AG04449 (cell line): ENCODE results near the gene PRKCE.

Source experiments
- CTCF ChIA-PET: fragments of 350-600 bp; formaldehyde crosslinking; extraction: SDS; loops from one replicate; lab custom pipeline; 2021; ENCODE audit warnings: antibody characterized with exemption; lab: Yijun Ruan, JAX
- POLR2A ChIA-PET: fragments of 400-600, 350-600 bp; formaldehyde crosslinking; extraction: SDS; loops from one replicate; lab custom pipeline; 2020; ENCODE audit warnings: antibody characterized with exemption, inconsistent platforms; lab: Yijun Ruan, JAX
- DNase-seq: peaks from one replicate; pipeline ENCODE4 v3.0.0-alpha.2; 2010; ENCODE audit warnings: low read depth, low spot score
- H3K4me3 ChIP-seq: 2 replicates; pipeline ENCODE4 v1.5.1; 2011; ENCODE audit warnings: low read depth, mild to moderate bottlenecking, control low read depth, low read length
- CTCF ChIP-seq: IDR thresholded peaks from one replicate; pipeline ENCODE4 v1.5.1; 2011; ENCODE audit warnings: mild to moderate bottlenecking, moderate library complexity, low read length, control low read depth, inconsistent platforms; ENCODE audit not compliant: insufficient read depth; ENCODE audit errors: missing control alignments

Gene PRKCE

GRCh38 chr2:46025081-46025480 lies 373.6 kb downstream of the PRKCE start:
- no peak for DNase-seq
- ChIA-PET POLR2A (no interaction called here), CTCF (interaction anchor here (1.1 to 1.7 kb wide), 2 partner anchors 14 to 341 kb away, joined by 3 to 6 read pairs; no protein-coding TSS in a partner anchor)

GRCh38 chr2:46025676-46026075 lies 374.2 kb downstream of the PRKCE start:
- ChIA-PET POLR2A (no interaction called here), CTCF (interaction anchor here (1.1 to 1.7 kb wide), 3 partner anchors 13 to 341 kb away, joined by 3 to 6 read pairs (median 5); no protein-coding TSS in a partner anchor)

More at GRCh38 chr2:46025081-46025480, 373.6 kb downstream of the PRKCE start:
- H3K4me3 ChIP-seq = no peak overlapping the region
- TF ChIP-seq CTCF = no peak

GRCh38 chr2:46026431-46026830 lies 375.0 kb downstream of the PRKCE start:
- ChIA-PET CTCF (interaction anchor here (0.5 to 3.8 kb wide), 3 partner anchors 14 to 382 kb away, joined by 3 to 14 read pairs (median 5); no protein-coding TSS in a partner anchor), POLR2A (no interaction called here)
- H3K4me3 ChIP-seq = no peak overlapping the region
- no peak for TF ChIP-seq CTCF
- DNase-seq = no peak

More at GRCh38 chr2:46025676-46026075, 374.2 kb downstream of the PRKCE start:
- no peak for DNase-seq
- TF ChIP-seq CTCF = no peak
- no peak overlapping the region for H3K4me3 ChIP-seq

GRCh38 chr2:46029332-46029811 lies 377.9 kb downstream of the PRKCE start:
- no peak for TF ChIP-seq CTCF
- no peak overlapping the region for H3K4me3 ChIP-seq
- ChIA-PET POLR2A (interaction anchor here (0.7 to 1.1 kb wide), 2 partner anchors 187 to 268 kb away, joined by 3 read pairs; partner anchors contain the start of gene EPAS1), CTCF (interaction anchor here (0.7 to 3.8 kb wide), 10 partner anchors 8 to 621 kb away, joined by 3 to 15 read pairs (median 4); no protein-coding TSS in a partner anchor)
- no peak for DNase-seq

GRCh38 chr2:46030330-46030729 lies 378.9 kb downstream of the PRKCE start:
- ChIA-PET POLR2A (interaction anchor here (1.1 kb wide), 1 partner anchor 267 kb away, joined by 3 read pairs; the partner anchor contains the start of gene EPAS1), CTCF (interaction anchor here (1.3 to 3.5 kb wide), 6 partner anchors 10 to 283 kb away, joined by 3 to 15 read pairs (median 6); no protein-coding TSS in a partner anchor)
- no peak for DNase-seq
- H3K4me3 ChIP-seq = no peak overlapping the region
- TF ChIP-seq CTCF = no peak

GRCh38 chr2:46032161-46032813 lies 380.8 kb downstream of the PRKCE start:
- CTCF ChIA-PET = interaction anchor here (1.1 to 1.3 kb wide), 3 partner anchors 10 to 40 kb away, joined by 4 to 5 read pairs (median 4); no protein-coding TSS in a partner anchor
- H3K4me3 ChIP-seq = no peak overlapping the region
- no peak for DNase-seq
- no peak for TF ChIP-seq CTCF
- POLR2A ChIA-PET = interaction anchor here (0.7 kb wide), 1 partner anchor 853 kb away, joined by 3 read pairs; no protein-coding TSS in a partner anchor
